Naive thymus-derived CD4-positive, alpha-beta T cell (primary cell): ENCODE measurements around the gene TRA2A. TPM values are rescaled to one million over a fixed set of nuclear protein-coding genes. Genes with fewer than 3 reads are reported as not detected.
"Not testable (repeated sequence)": the region's sequence is repeated elsewhere in the genome, so short reads cannot be mapped to it uniquely, and the experiment has no call there.

ENCODE experiments used
- ATAC-seq: fragments of 150-1000 bp; cut with Tn5 transposase; 2 replicates; pipeline ENCODE4 v1.10.0; 2021; ENCODE audit warnings: mild to moderate bottlenecking, moderate library complexity
- CTCF ChIA-PET: fragments of 350-600 bp; sonication (Branson Sonifier 250); formaldehyde crosslinking; loops from one replicate; lab custom pipeline; 2021; ENCODE audit warnings: antibody characterized with exemption; lab: Charles Lee
- POLR2A ChIA-PET: fragments of 350-600 bp; sonication (Branson Sonifier 250); formaldehyde crosslinking; loops from one replicate; lab custom pipeline; 2021; ENCODE audit warnings: antibody characterized with exemption, inconsistent platforms; lab: Charles Lee
- DNase-seq, 9 donors: peaks; one replicate each; pipeline versions ENCODE4 v3.0.0 to v3.0.0-alpha.2; 2020 to 2022; ENCODE audit warnings: mixed read lengths in 1 of 9
- H3K27ac ChIP-seq: one replicate; pipeline ENCODE4 v1.7.0; 2013; ENCODE audit warnings: mild to moderate bottlenecking, low read depth, low read length, moderate library complexity
- H3K27me3 ChIP-seq, 2 donors: one replicate each; pipeline ENCODE4 v1.7.0; 2013; ENCODE audit warnings: low read length in 2 of 2, mild to moderate bottlenecking in 2 of 2, moderate library complexity in 2 of 2; ENCODE audit not compliant: control insufficient read depth in 2 of 2, insufficient read depth in 2 of 2
- H3K36me3 ChIP-seq, 3 experiments: 1 replicate in 2 of 3; 2 replicates in 1 of 3; pipeline ENCODE4 v1.7.0; 2013; ENCODE audit warnings: low read length in 3 of 3, mild to moderate bottlenecking in 3 of 3, moderate library complexity in 1 of 3; ENCODE audit not compliant: insufficient read depth in 3 of 3, control insufficient read depth in 2 of 3
- H3K4me1 ChIP-seq, 2 donors: one replicate each; pipeline ENCODE4 v1.7.0; 2013; ENCODE audit warnings: low read length in 2 of 2, mild to moderate bottlenecking in 2 of 2, moderate library complexity in 1 of 2; ENCODE audit not compliant: control insufficient read depth in 2 of 2, insufficient read depth in 2 of 2
- H3K4me3 ChIP-seq: 2 replicates; pipeline ENCODE4 v1.7.0; 2013; ENCODE audit warnings: mild to moderate bottlenecking, low read length
- H3K9me3 ChIP-seq, 3 experiments: 1 replicate in 2 of 3; 2 replicates in 1 of 3; pipeline ENCODE4 v1.7.0; 2013; ENCODE audit warnings: low read length in 3 of 3; ENCODE audit not compliant: control insufficient read depth in 2 of 3
- H3K27ac Mint-ChIP-seq, 9 donors: one replicate each; pipeline ENCODE4 v1.8.0; 2020 to 2022; ENCODE audit warnings: mixed read lengths in 9 of 9, mild to moderate bottlenecking in 8 of 9, moderate library complexity in 5 of 9, inconsistent platforms in 2 of 9
- H3K27me3 Mint-ChIP-seq, 5 donors: one replicate each; pipeline ENCODE4 v1.8.0; 2021 to 2022; ENCODE audit warnings: mixed read lengths in 5 of 5, mild to moderate bottlenecking in 1 of 5
- H3K36me3 Mint-ChIP-seq, 5 donors: one replicate each; pipeline ENCODE4 v1.8.0; 2020 to 2022; ENCODE audit warnings: mixed read lengths in 5 of 5, mild to moderate bottlenecking in 3 of 5, inconsistent platforms in 1 of 5
- H3K4me1 Mint-ChIP-seq, 7 donors: one replicate each; pipeline ENCODE4 v1.8.0; 2020 to 2022; ENCODE audit warnings: mixed read lengths in 7 of 7, mild to moderate bottlenecking in 3 of 7, inconsistent platforms in 1 of 7
- H3K4me3 Mint-ChIP-seq, 10 donors: one replicate each; pipeline ENCODE4 v1.8.0; 2020 to 2022; ENCODE audit warnings: mild to moderate bottlenecking in 10 of 10, mixed read lengths in 10 of 10, moderate library complexity in 6 of 10, inconsistent platforms in 2 of 10
- H3K9me3 Mint-ChIP-seq, 11 donors: one replicate each; pipeline ENCODE4 v1.8.0; 2020 to 2022; ENCODE audit warnings: mixed read lengths in 11 of 11, mild to moderate bottlenecking in 4 of 11, inconsistent platforms in 1 of 11, moderate library complexity in 1 of 11
- intact Hi-C, 2 donors: fragments of 100-400 bp; cut with micrococcal nuclease; formaldehyde crosslinking; loops; one replicate each; pipeline ENCODE4 v1.15.1; 2023
- polyA plus RNA-seq, 2 donors: library from polyadenylated mRNA; unstranded; fragments of 300-500 nt; fragmentation: Illumina TruSeq; gene quantifications; one replicate each; pipeline ENCODE4 v1.2.3, GENCODE V29; 2021
- total RNA-seq, 6 experiments: library from RNA in 5 of 6; stranded (reverse) in 5 of 6; gene quantifications; 1 replicate in 5 of 6; 2 replicates in 1 of 6; pipeline ENCODE4 v1.2.3 and lab custom pipeline; 2021 to 2026

The TRA2A gene
- total and polyA plus RNA-seq, 7 experiments from 2014 or later, result 34.0 to 263 (median 155) TPM

DNA sequence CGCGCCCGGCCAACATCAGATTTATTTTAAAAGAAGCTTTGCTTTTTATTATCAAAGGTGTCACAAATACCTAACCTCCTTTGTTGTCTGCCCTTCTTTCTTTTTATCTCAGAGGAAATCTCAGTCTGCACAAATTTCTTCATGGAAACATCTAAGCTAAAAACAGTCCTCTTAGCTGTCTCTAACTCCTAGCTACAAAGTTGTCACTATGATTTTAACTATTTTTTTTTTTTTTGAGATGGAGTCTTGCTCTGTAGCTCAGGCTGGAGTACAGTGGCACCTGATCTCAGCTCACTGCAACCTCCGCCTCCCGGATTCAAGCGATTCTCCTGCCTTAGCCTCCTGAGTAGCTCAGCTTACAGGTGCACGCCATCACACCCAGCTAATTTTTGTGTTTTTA lies 7.3 kb downstream of the TRA2A start:
- peak overlapping the region; percentile 52 to 92 (median 80) for H3K27ac Mint-ChIP-seq
- H3K27ac ChIP-seq, result no peak overlapping the region
- H3K4me3 Mint-ChIP-seq, result peak overlapping the region; percentile 30 to 85 (median 70)
- H3K4me3 ChIP-seq, result no peak overlapping the region
- no peaks in the 10 kb centered on the region for H3K27me3 Mint-ChIP-seq
- ATAC-seq, result peak; percentile 49
- ChIA-PET POLR2A (interaction anchor here (0.6 to 2.5 kb wide), 2 partner anchors 225 to 422 kb away, joined by 3 to 10 read pairs; partner anchors contain the start of gene MALSU1), CTCF (interaction anchor here (1.0 to 2.3 kb wide), 5 partner anchors 13 to 1288 kb away, joined by 3 to 8 read pairs (median 4); no protein-coding TSS in a partner anchor)
- peak in 6 of 9 donors; percentile 14 to 46 (median 34) for DNase-seq
- no peaks in the 10 kb centered on the region for H3K9me3 ChIP-seq
- peaks cover 0 to under 1% (median 0%) of the 10 kb centered on the region in 11 donors for H3K9me3 Mint-ChIP-seq
- peaks cover 24 to 62% of the 10 kb centered on the region in 2 donors for H3K4me1 ChIP-seq
- no peaks in the 10 kb centered on the region for H3K27me3 ChIP-seq
- H3K36me3 Mint-ChIP-seq, result peaks cover 0 to 25% (median 14%) of the 10 kb centered on the region in 5 donors
- H3K4me1 Mint-ChIP-seq, result peaks cover 52 to 85% (median 71%) of the 10 kb centered on the region in 7 donors
- intact Hi-C loops, result loop anchor here in 1 of 2 donors (5.0 kb wide), 1 partner anchor 167 kb away; no protein-coding TSS in a partner anchor
- peaks cover 8 to 23% (median 12%) of the 10 kb centered on the region in 3 experiments for H3K36me3 ChIP-seq

DNA sequence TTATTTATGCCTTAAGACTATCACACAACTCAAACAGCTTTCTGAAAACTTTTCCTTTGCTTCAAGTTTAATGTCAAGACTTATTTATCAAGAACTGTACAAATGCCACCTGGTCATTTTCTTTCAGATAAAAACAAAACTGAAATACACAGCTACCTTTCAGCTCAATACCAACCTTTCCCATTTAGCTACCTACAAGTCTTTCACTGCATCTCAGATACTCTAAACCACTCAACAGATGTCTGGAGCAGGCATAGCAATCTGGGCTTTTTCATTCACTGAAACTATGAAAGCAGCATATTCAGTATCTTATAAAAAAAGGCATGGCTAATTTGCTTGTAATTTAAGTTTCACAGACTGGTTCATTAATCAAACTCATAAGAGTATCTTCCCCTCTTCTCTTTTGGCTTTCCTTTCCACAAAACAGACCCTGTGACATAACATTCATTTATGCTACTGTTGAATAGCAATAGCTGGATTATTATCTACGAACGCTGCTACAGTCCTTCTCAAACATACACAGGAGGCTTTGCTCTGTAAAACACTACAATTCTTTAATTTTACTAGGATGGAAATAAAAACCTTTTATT lies 8.2 kb downstream of the TRA2A start:
- peak overlapping the region in 5 of 10 donors; percentile 1 to 74 (median 57) for H3K4me3 Mint-ChIP-seq
- intact Hi-C loops, result loop anchor here in 1 of 2 donors (5.0 kb wide), 1 partner anchor 166 kb away; no protein-coding TSS in a partner anchor

DNA sequence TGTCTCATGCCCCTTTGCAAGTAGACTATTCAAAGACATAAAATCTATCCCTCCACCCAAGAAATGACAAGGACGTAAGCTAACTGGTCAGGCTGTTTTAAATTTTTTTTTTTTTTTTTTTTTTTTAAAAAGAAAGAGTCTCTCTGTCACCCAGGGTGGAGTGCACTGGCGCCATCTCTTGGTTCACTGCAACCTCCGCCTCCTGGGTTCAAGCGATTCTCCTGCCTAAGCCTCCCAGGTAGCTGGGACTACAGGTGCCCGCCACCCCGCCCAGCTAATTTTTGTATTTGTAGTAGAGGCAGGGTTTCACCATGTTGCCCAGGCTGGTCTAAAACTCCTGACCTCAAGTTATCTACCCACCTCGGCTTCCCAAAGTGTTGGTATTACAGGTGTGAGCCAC lies 11.2 kb downstream of the TRA2A start:
- Histone ChIP-seq H3K27ac (no peak overlapping the region), H3K4me1 (peaks cover 7 to 27% of the 10 kb centered on the region in 2 donors), H3K27me3 (no peaks in the 10 kb centered on the region), H3K4me3 (no peak overlapping the region), H3K9me3 (no peaks in the 10 kb centered on the region), H3K36me3 (peaks cover 18 to 62% (median 21%) of the 10 kb centered on the region in 3 experiments)
- POLR2A ChIA-PET, result interaction anchor here (0.6 to 0.7 kb wide), 2 partner anchors 9 to 20 kb away, joined by 3 to 4 read pairs; no protein-coding TSS in a partner anchor
- H3K9me3 Mint-ChIP-seq, result peaks cover 0 to 6% (median 0%) of the 10 kb centered on the region in 11 donors
- CTCF ChIA-PET, result interaction anchor here (0.6 to 0.7 kb wide), 2 partner anchors 22 to 577 kb away, joined by 3 to 6 read pairs; no protein-coding TSS in a partner anchor
- H3K27me3 Mint-ChIP-seq, result no peaks in the 10 kb centered on the region
- peaks cover 6 to 54% (median 35%) of the 10 kb centered on the region in 5 donors for H3K36me3 Mint-ChIP-seq
- intact Hi-C loops, result loop anchor here in 1 of 2 donors (5.0 kb wide), 1 partner anchor 163 kb away; no protein-coding TSS in a partner anchor
- peak overlapping the region in 1 of 9 donors; percentile 8 for H3K27ac Mint-ChIP-seq
- DNase-seq (no peak), ATAC-seq (no peak)
- peaks cover 30 to 50% (median 41%) of the 10 kb centered on the region in 7 donors for H3K4me1 Mint-ChIP-seq
- H3K4me3 Mint-ChIP-seq, result no peak overlapping the region

More for the DNA sequence above, 8.2 kb downstream of the TRA2A start:
- Mint-ChIP-seq H3K27ac (peak overlapping the region in 8 of 9 donors; percentile 5 to 83 (median 35)), H3K9me3 (peaks cover 0 to 2% (median 0%) of the 10 kb centered on the region in 11 donors), H3K4me1 (peaks cover 44 to 76% (median 62%) of the 10 kb centered on the region in 7 donors), H3K36me3 (peaks cover 0 to 34% (median 23%) of the 10 kb centered on the region in 5 donors), H3K27me3 (no peaks in the 10 kb centered on the region)
- POLR2A ChIA-PET, result interaction anchor here (2.5 kb wide), 1 partner anchor 224 kb away, joined by 10 read pairs; the partner anchor contains the start of gene MALSU1
- Histone ChIP-seq H3K4me1 (peaks cover 15 to 53% of the 10 kb centered on the region in 2 donors), H3K27ac (no peak overlapping the region), H3K9me3 (no peaks in the 10 kb centered on the region), H3K4me3 (no peak overlapping the region), H3K36me3 (peaks cover 8 to 32% (median 12%) of the 10 kb centered on the region in 3 experiments), H3K27me3 (no peaks in the 10 kb centered on the region)
- CTCF ChIA-PET, result interaction anchor here (1.0 to 1.5 kb wide), 4 partner anchors 14 to 1289 kb away, joined by 4 to 6 read pairs (median 4); no protein-coding TSS in a partner anchor
- ATAC-seq (no peak), DNase-seq (no peak)

DNA sequence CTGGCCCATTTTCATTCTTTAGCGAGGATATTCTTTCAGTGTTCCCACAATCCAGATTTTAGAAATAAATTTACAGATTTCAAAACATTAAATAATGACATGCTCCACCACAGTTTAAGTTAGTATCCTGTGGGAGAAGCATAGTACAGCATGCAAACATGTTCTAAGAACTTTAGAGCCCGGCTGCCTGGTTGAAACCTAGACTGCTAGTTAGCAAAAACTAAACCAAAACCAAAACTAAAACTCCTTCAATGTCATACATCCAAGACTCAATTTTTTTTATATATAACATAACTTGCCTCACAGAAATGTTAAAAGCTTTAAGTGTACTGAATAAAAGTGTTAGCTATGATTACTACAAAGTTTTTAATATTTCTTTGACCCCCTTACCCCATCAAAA lies 17.0 kb downstream of the TRA2A start:
- POLR2A ChIA-PET, result no interaction called here
- H3K36me3 ChIP-seq, result peaks cover 18 to 94% (median 32%) of the 10 kb centered on the region in 3 experiments

DNA sequence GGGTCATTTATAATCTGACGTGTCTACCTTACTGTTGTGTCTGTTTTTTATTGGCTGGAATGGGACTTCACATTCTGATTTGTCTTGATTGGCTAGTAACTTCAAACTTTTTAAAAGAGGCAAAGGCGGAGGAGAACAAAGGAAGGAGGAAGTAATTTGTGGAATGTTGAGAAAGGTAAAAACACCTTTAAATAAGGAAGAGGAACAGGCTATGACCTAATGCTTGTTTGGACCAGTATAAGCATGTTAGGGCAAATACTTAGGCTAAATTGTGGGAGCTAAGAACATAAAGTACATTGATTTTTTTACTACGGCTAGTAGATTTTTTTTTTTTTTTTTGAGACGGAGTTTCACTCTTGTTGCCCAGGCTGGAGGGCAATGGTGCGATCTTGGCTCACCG lies 18.0 kb downstream of the TRA2A start:
- H3K27me3 Mint-ChIP-seq, POLR2A ChIA-PET, DNase-seq, H3K27me3 ChIP-seq, H3K4me3 Mint-ChIP-seq, H3K4me1 ChIP-seq, H3K27ac ChIP-seq, H3K9me3 ChIP-seq, H3K4me3 ChIP-seq, H3K9me3 Mint-ChIP-seq, ATAC-seq: not testable (repeated sequence)
- CTCF ChIA-PET, result interaction anchor here (0.7 kb wide), 1 partner anchor 241 kb away, joined by 5 read pairs; no protein-coding TSS in a partner anchor
- intact Hi-C loops, result loop anchor here in 1 of 2 donors (2.0 kb wide), 1 partner anchor 15 kb away; no protein-coding TSS in a partner anchor
- Mint-ChIP-seq H3K4me1 (peaks cover 0 to 20% (median 11%) of the 10 kb centered on the region in 7 donors), H3K27ac (peak overlapping the region in 2 of 9 donors; percentile 1 to 9), H3K36me3 (peaks cover 6 to 55% (median 40%) of the 10 kb centered on the region in 5 donors)
- peaks cover 18 to 94% (median 36%) of the 10 kb centered on the region in 3 experiments for H3K36me3 ChIP-seq

More for the DNA sequence above, 17.0 kb downstream of the TRA2A start:
- Mint-ChIP-seq H3K27ac (peak overlapping the region in 3 of 9 donors; percentile 59 to 81 (median 65)), H3K9me3 (peaks cover 0 to 6% (median 0%) of the 10 kb centered on the region in 11 donors), H3K4me3 (no peak overlapping the region), H3K27me3 (no peaks in the 10 kb centered on the region), H3K4me1 (peaks cover 0 to 23% (median 8%) of the 10 kb centered on the region in 7 donors), H3K36me3 (peaks cover 6 to 58% (median 44%) of the 10 kb centered on the region in 5 donors)
- no peak overlapping the region for H3K27ac ChIP-seq
- no peaks in the 10 kb centered on the region for H3K9me3 ChIP-seq
- H3K4me1 ChIP-seq, result no peaks in the 10 kb centered on the region
- CTCF ChIA-PET, result no interaction called here
- no peak overlapping the region for H3K4me3 ChIP-seq
- DNase-seq (no peak), ATAC-seq (no peak)
- no peaks in the 10 kb centered on the region for H3K27me3 ChIP-seq
- intact Hi-C loops, result loop anchor here in 1 of 2 donors (2.0 kb wide), 1 partner anchor 14 kb away; no protein-coding TSS in a partner anchor

DNA sequence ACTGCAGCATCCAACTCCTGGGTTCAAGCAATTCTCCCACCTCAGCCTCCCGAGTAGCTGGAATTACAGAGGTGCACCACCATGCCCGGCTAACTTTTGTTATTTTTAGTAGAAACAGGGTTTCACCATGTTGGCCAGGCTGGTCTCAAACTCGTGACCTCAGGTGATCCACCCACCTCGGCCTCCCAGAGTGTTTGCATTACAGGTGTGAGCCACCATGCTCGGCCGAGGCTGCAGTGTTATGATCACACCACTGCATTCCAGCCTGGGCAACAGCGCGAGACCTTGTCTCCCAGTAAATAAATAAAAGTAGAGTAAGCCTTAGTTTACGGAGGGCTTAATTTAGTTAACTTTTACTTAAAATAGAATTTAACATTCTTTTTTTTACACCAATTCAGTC lies 37.8 kb downstream of the TRA2A start:
- H3K4me3 ChIP-seq, result no peak overlapping the region
- Mint-ChIP-seq H3K4me3 (no peak overlapping the region), H3K36me3 (peaks cover 0 to 4% (median 0%) of the 10 kb centered on the region in 5 donors), H3K4me1 (peaks cover 3 to 13% (median 10%) of the 10 kb centered on the region in 7 donors), H3K27me3 (no peaks in the 10 kb centered on the region), H3K27ac (no peak overlapping the region), H3K9me3 (no peaks in the 10 kb centered on the region)
- H3K27ac ChIP-seq, result no peak overlapping the region
- H3K27me3 ChIP-seq, result no peaks in the 10 kb centered on the region
- H3K36me3 ChIP-seq, result peaks cover 0 to 3% (median 0%) of the 10 kb centered on the region in 3 experiments
- DNase-seq (no peak), ATAC-seq (no peak)
- ChIA-PET POLR2A (no interaction called here), CTCF (no interaction called here)
- H3K4me1 ChIP-seq, result peaks cover 4 to 6% of the 10 kb centered on the region in 2 donors
- intact Hi-C loops, result no loop called here
- no peaks in the 10 kb centered on the region for H3K9me3 ChIP-seq
